ENCODE results near the gene PKMYT1. TPM values are rescaled to one million over a fixed set of nuclear protein-coding genes. Genes with fewer than 3 reads are reported as not detected.
A peak's percentile ranks its signal among the peaks of the same experiment; 100 is the strongest.

PKMYT1 gene
- polyA plus RNA-seq, 2 of the 4 experiments (the other 2 are of a cell fraction) = 10.5 to 50.5 TPM

DNA sequence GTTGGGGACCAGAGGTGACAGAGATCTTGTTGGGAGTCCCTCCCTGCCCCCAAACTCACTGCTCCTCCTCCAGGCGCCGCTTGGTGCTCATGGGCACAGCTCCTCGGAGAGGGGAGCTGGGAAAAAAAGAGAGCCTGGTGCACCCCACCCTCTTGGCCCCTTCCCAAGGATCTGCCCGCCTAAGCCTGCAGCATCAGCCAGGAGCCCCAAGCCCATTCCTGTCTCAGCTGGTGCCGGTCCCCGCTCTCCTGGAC is 43.1 kb upstream of the PKMYT1 start:
- ChIA-PET POLR2A (interaction anchor here (0.9 to 6.2 kb wide), 4 partner anchors 8 to 20 kb away, joined by 3 to 107 read pairs (median 4); no protein-coding TSS in a partner anchor), CTCF (interaction anchor here (0.7 to 6.6 kb wide), 6 partner anchors 8 to 126 kb away, joined by 3 to 112 read pairs (median 5); no protein-coding TSS in a partner anchor)
- peak overlapping the region; percentile 98 to 100 for H3K27ac ChIP-seq
- no peaks in the 10 kb centered on the region for H3K9me3 ChIP-seq
- ATAC-seq (peak in 1 of 2 experiments; percentile 27; a peak in 3 of 6 replicates), FAIRE-seq (no peak), DNase-seq (ENCODE audit: low read depth in 1 of 2, low spot score in 1 of 2) (peak in 1 of 2 experiments; percentile 51)
- peak overlapping the region; percentile 93 for H3K4me3 ChIP-seq
- peak overlapping the region; percentile 89 for H3K4me2 ChIP-seq
- WGBS (ENCODE audit: missing lambda C conversion rate) = 1% methylated on average over 6 of the region's 6 CpGs
- TF ChIP-seq ESRRA (IDR thresholded peaks at IDR 0.05; ENCODE audit: borderline replicate concordance, low read length) (no peak), BCL3 (IDR thresholded peaks at IDR 0.05) (no peak; the same call in 2 of the 3 replicates), RNF2 (IDR thresholded peaks at IDR 0.05; ENCODE audit: borderline replicate concordance, low read depth) (no peak), MAZ (IDR thresholded peaks at IDR 0.05; ENCODE audit: borderline replicate concordance, low read depth, low read length) (no peak), ZNF302 (CRISPR knock-in tag; IDR thresholded peaks at IDR 0.05) (no peak), CEBPB (IDR thresholded peaks at IDR 0.05) (0 out of 4 replicates have a peak, but pooled peaks of 1 of the 2 experiments have one; percentile 1), PBX3 (IDR thresholded peaks at IDR 0.05) (peak; percentile 83), ZC3H11A (IDR thresholded peaks at IDR 0.05) (no peak), TFCP2L1 (CRISPR knock-in tag; IDR thresholded peaks at IDR 0.05) (peak; percentile 58; the same call in 1 of the 2 replicates), ZFP36 (IDR thresholded peaks at IDR 0.05; ENCODE audit: borderline replicate concordance, partially characterized antibody) (peak; percentile 1), HDAC2 (IDR thresholded peaks at IDR 0.05) (no peak), HOXA7 (CRISPR knock-in tag; IDR thresholded peaks at IDR 0.05) (0 out of 2 replicates have a peak, but pooled peaks have one; percentile 73)
- TF ChIP-seq, protein P1, sequence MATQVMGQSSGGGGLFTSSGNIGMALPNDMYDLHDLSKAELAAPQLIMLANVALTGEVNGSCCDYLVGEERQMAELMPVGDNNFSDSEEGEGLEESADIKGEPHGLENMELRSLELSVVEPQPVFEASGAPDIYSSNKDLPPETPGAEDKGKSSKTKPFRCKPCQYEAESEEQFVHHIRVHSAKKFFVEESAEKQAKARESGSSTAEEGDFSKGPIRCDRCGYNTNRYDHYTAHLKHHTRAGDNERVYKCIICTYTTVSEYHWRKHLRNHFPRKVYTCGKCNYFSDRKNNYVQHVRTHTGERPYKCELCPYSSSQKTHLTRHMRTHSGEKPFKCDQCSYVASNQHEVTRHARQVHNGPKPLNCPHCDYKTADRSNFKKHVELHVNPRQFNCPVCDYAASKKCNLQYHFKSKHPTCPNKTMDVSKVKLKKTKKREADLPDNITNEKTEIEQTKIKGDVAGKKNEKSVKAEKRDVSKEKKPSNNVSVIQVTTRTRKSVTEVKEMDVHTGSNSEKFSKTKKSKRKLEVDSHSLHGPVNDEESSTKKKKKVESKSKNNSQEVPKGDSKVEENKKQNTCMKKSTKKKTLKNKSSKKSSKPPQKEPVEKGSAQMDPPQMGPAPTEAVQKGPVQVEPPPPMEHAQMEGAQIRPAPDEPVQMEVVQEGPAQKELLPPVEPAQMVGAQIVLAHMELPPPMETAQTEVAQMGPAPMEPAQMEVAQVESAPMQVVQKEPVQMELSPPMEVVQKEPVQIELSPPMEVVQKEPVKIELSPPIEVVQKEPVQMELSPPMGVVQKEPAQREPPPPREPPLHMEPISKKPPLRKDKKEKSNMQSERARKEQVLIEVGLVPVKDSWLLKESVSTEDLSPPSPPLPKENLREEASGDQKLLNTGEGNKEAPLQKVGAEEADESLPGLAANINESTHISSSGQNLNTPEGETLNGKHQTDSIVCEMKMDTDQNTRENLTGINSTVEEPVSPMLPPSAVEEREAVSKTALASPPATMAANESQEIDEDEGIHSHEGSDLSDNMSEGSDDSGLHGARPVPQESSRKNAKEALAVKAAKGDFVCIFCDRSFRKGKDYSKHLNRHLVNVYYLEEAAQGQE (IDR thresholded peaks at IDR 0.05) = 0 out of 2 replicates have a peak, but pooled peaks have one; percentile 1
- peaks cover 30% of the 10 kb centered on the region for H3K4me1 ChIP-seq

- peak; percentile 1 to 6; a peak in 5 of 6 replicates for ATAC-seq
- TF ChIP-seq PBX3 (IDR thresholded peaks at IDR 0.05) (peak; percentile 42), RCOR1 (IDR thresholded peaks at IDR 0.05; ENCODE audit: low read depth, low read length) (no peak), RARB (CRISPR knock-in tag; IDR thresholded peaks at IDR 0.05) (0 out of 2 replicates have a peak, but pooled peaks have one; percentile 25), HEYL (CRISPR knock-in tag; IDR thresholded peaks at IDR 0.05) (no peak), ZNF302 (CRISPR knock-in tag; IDR thresholded peaks at IDR 0.05) (no peak), GATA3 (IDR thresholded peaks at IDR 0.05; ENCODE audit: borderline replicate concordance) (no peak), NPAS2 (CRISPR knock-in tag; IDR thresholded peaks at IDR 0.05; ENCODE audit: borderline replicate concordance) (no peak), EHMT2 (IDR thresholded peaks at IDR 0.05; ENCODE audit: low read depth) (no peak), SMC3 (IDR thresholded peaks at IDR 0.05) (no peak), ZC3H11A (IDR thresholded peaks at IDR 0.05) (no peak), JUN (IDR thresholded peaks at IDR 0.05) (peak in 1 of 2 experiments; percentile 62; a peak in 4 of 5 replicates)
- TF ChIP-seq, protein P1 (IDR thresholded peaks at IDR 0.05) = 0 out of 2 replicates have a peak, but pooled peaks have one; percentile 19
- TF ChIP-seq, protein P2, sequence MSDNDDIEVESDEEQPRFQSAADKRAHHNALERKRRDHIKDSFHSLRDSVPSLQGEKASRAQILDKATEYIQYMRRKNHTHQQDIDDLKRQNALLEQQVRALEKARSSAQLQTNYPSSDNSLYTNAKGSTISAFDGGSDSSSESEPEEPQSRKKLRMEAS (IDR thresholded peaks at IDR 0.05) = no peak
Measured at GRCh38 chr16:3022684-3023414, 42.6 kb upstream of the PKMYT1 start.

More at GRCh38 chr16:3022684-3023414, 42.6 kb upstream of the PKMYT1 start:
- FAIRE-seq (no peak), DNase-seq (ENCODE audit: low read depth in 1 of 2, low spot score in 1 of 2) (peak in 1 of 2 experiments; percentile 86)
- H3K4me2 ChIP-seq = peak overlapping the region; percentile 89
- H3K27ac ChIP-seq = peak overlapping the region; percentile 98 to 100
- WGBS (ENCODE audit: missing lambda C conversion rate) = 0% methylated on average over 5 of the region's 8 CpGs
- H3K4me3 ChIP-seq = peak overlapping the region; percentile 93
- ChIA-PET CTCF (interaction anchor here (0.7 to 6.6 kb wide), 8 partner anchors 8 to 127 kb away, joined by 3 to 112 read pairs (median 5); no protein-coding TSS in a partner anchor), POLR2A (interaction anchor here (0.6 to 6.2 kb wide), 7 partner anchors 9 to 23 kb away, joined by 3 to 107 read pairs (median 5); no protein-coding TSS in a partner anchor)
- peaks cover 27% of the 10 kb centered on the region for H3K4me1 ChIP-seq
- H3K9me3 ChIP-seq = no peaks in the 10 kb centered on the region

All from A549 (cell line).